ENCODE measurements around the gene TUBA4B.

TUBA4B gene

DNA sequence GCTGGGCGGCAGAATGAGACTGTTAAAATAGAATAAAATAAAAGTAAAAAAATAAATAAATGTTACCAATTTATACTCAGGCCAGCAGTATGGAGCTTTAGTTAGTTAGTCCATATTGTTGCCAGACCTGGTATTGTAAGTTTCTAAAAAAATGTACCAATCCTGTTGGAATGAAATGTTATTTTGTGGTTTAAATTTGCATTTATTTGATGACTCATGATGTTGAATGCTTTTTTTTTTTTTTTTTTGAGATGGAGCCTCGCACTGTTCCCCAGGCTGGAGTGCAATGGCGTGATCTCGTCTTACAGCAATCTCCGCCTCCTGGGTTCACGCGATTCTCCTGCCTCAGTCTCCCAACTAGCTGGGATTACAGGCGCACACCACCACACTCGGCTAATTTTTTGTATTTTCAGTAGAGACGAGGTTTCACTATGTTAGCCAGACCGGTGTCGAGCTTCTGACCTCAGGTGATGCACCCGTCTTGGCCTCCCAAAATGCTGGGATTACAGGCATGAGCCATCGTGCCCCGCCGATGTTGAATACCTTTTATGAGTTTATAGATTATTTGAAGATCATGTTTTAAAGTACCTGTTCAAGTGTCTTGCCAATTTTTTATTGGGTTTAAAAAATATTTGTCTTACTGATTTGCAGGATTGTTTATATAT, 61.9 kb downstream of the TUBA4B start:
- DNase-seq (ENCODE audit: low read depth, low spot score), result no peak
